Astrocyte (in vitro differentiated cells and primary cell): ENCODE data around the gene EPHA2.

Experiments
- EZH2 ChIP-seq: IDR thresholded peaks from 2 replicates; pipeline ENCODE4 v1.6.1; 2012; ENCODE audit warnings: mild to moderate bottlenecking, low read length, inconsistent platforms; ENCODE audit not compliant: insufficient read depth
- TF ChIP-seq, protein P1 (sequence below): IDR thresholded peaks from 2 replicates; pipeline ENCODE4 v1.5.1; 2011; ENCODE audit warnings: low read depth, mild to moderate bottlenecking, inconsistent platforms, low read length, moderate library complexity; ENCODE audit not compliant: insufficient read depth

DNA sequence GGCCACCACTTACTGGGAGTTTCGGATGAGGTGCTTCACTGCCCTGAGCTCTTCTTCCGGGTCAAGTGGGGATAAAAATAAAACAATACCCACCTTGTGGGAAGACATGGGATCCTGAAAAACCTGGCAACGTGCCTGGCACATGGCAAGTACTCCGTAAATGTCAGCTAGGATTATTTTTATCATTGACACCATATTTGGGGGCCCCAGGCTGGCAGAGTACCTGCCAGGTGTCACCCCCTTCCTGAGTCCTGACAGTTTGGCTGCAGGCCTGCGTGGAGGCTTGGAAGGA, 9.2 kb upstream of the EPHA2 start:
- TF ChIP-seq, protein P1, sequence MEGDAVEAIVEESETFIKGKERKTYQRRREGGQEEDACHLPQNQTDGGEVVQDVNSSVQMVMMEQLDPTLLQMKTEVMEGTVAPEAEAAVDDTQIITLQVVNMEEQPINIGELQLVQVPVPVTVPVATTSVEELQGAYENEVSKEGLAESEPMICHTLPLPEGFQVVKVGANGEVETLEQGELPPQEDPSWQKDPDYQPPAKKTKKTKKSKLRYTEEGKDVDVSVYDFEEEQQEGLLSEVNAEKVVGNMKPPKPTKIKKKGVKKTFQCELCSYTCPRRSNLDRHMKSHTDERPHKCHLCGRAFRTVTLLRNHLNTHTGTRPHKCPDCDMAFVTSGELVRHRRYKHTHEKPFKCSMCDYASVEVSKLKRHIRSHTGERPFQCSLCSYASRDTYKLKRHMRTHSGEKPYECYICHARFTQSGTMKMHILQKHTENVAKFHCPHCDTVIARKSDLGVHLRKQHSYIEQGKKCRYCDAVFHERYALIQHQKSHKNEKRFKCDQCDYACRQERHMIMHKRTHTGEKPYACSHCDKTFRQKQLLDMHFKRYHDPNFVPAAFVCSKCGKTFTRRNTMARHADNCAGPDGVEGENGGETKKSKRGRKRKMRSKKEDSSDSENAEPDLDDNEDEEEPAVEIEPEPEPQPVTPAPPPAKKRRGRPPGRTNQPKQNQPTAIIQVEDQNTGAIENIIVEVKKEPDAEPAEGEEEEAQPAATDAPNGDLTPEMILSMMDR = no peak
- no peak for TF ChIP-seq EZH2
